Stimulated activated CD8-positive, alpha-beta memory T cell treated with anti-CD3 and anti-CD28 coated beads, Interleukin-7, amount 100 ng/mL, for 24 hours (primary cell): ENCODE measurements around the gene NPTX1.

ENCODE experiments used
- DNase-seq: peaks from one replicate; pipeline ENCODE4 v3.0.0-alpha.2; 2020; ENCODE audit warnings: low read depth

The NPTX1 gene

GRCh38 chr17:80426671-80427326 is 49.6 kb downstream of the NPTX1 start:
- DNase-seq, result peak; percentile 77

DNA sequence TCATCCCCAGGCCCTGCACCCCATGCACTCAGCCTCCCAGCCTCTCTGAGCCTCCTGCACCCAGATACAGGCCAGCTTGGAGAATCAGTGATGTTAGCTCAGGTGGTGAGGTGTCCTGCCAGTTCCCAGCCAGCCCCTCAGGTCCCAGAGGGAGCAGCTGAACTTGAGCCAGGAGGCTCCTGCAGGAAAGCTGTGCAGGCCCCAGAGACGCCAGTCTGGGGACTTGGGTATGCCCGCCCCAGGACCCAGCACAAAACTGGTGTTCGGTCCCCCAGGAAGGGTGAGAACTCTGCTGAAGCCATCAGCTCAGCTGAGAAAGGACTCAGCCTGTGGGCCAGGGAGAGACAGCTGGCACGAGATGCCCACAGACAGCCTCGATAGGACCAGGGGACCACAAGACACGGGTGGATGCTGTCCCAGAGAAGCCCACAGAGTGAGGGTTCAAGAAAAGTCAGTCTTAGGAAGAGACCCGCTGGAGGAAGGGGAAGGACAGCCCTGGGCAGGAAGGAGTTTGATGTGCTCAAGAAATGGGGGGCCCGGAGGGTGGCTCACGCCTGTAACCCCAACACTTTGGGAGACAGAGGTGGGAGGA is 50.5 kb downstream of the NPTX1 start:
- DNase-seq, result no peak

GRCh38 chr17:80424878-80425765 is 51.3 kb downstream of the NPTX1 start:
- no peak for DNase-seq

DNA sequence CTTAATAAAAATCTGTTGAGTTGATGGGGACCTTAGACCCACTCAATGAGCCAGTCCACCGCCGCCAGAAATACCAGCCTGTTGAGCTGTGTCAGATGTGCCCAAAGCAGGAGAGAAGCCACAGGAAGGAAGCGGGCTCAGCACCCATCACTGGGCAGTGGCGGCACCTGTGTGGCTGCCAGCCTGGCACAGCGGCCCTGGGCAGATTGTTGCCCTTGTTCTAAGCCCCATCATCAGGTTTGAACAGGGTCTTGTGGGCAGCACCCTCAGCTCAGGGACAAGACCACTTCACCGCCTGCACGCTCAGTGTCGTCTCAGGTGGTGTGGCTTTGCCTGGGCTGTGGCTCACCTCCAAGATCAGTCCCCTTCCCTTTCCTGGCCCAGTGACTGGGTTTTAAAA is 52.1 kb downstream of the NPTX1 start:
- DNase-seq, result no peak

GRCh38 chr17:80423536-80424225 is 52.7 kb downstream of the NPTX1 start:
- DNase-seq, result no peak

- no peak for DNase-seq
These were observed 53.4 kb downstream of the NPTX1 start for GRCh38 chr17:80422981-80423380.

DNA sequence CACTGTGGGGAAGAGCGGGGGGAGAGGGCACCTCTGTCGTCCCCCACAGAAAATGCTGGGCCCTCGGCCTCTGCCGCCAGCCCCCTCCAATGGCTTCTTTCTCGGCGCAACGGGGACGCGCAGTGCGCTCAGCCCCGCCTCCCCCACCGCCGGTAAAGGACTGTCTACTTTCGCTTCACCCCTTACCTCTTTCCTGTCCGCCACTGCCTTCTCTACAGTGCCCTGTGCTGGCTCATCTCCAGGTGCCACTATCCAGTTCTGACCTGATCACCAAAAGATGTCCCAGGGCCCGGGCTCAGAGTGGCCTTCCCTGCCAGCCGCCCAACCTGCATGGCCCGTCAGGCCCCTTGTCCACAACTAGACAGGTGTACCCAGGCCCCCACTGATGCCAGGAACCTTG is 54.1 kb downstream of the NPTX1 start:
- no peak for DNase-seq

GRCh38 chr17:80421381-80422090 is 54.9 kb downstream of the NPTX1 start:
- DNase-seq, result no peak

- DNase-seq, result no peak
These were observed 57.2 kb downstream of the NPTX1 start for GRCh38 chr17:80419255-80419654.

DNA sequence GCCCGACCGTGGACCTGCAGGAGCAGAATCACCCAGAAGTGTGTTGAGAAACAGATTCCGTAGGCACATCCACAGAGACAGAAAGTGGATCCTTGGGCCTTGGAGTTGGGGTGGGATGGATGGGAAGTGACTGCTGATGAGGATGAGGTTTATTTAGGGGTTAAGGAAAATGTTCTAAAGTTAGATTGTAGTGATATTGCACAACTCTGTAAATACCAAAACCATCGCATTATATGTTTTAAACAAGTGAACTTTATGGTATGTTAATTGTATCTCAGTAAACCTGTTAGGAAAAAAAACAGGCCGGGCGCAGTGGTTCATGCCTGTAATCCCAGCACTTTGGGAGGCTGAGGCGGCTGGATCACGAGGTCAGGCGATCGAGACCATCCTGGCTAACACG is 57.8 kb downstream of the NPTX1 start:
- no peak for DNase-seq
